Measurements from ENCODE around the gene DLG5.

Gene DLG5

DNA sequence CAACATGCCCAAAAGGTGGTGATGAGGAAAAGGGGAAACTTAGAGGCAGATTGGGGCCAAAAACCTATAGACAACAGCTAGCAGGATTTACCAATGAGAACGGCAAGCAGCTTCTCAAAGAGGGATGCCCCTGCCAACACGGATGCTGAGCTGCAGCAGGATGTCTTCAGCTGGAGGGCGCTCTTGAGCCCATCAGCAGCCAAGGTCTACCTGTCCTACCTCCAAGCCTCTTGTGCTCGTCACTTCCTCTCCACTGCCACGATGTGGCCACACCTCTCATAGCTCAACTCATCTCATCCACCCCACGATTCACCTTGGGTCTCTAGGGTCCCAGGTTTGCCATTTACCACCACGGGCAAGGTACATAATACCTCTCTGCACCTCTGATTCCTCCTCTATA lies 36.5 kb downstream of the DLG5 start:
- no peak for DNase-seq

DNA sequence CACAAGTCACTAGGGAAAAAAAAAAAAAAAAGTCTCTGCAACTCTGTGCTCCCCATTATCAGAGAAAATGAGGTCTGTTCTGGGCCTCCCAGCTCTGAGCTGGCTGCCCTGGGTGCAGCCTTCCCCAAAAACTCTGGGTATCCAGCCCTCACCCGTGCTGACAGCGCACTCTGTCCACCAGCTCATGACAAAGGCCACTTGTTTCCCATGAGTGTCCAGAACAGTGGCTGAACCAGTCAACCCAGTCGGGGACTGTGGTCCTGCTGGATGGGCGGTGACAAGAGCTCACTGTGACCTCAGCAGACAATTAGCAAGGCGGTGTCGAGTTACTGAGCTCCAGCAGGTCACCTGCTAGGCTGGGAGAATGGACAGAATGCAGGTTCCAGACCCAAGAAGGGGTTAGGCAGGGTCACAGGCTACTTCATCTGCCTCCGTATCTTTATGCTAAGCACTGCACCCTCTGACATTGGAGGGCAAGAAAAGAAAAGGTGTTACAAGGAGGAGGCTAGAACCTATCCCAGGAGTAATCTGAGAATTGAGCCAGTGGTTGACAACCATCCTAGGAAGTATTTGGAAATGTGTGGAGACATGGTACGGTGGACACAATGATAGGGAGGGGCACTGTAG lies 37.2 kb downstream of the DLG5 start:
- DNase-seq, result no peak

DNA sequence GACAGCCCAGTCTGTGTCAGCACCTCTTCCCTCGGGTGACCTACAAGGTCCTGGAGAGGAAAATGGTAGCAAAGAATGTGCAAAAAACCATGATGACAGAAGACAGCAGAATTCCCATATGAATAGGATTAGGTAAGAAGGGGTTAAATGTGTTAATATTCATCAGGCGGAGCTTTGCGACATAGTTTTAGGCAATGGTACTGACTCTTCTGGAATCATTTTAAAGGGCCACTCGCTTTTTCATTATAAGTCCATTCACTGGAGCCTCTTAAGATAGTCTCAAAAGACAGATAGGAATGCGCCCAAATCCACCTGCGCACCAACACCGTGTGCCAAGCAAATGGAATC lies 38.2 kb downstream of the DLG5 start:
- no peak for DNase-seq

DNA sequence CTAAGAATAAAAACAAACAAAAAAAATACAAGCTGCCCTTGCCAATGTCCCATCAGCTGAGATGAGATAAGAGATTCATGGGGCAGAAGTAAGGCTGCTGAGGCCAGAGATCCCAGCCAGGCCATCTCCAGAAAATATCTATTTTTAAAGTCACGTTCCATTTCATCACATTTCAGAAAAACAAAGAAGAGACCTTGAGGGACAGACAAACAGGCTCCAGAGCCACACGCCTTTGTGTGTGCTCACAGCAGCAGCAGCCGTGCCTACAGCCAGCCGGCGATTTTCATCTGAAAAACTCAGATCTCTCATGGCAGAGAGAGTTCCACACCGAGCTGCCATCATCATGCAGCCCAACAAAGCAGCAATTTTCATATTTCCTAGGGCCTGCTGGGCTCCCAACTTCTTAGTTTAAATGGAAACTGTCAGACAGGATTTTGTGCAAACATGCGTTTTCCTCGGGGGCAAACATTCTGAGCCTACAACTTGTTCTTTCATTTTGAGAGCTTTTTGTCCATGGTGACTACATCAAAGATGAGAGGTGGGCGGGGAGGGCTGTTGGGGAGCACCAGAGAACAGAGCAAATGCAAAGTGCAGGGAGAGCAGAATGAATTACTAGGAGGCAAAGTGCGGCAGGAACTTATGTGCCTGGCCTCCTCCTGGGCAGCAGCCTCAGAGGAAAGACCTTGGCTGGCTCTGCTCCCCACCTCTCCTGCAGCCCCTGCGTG lies 38.8 kb downstream of the DLG5 start:
- no peak for DNase-seq

DNA sequence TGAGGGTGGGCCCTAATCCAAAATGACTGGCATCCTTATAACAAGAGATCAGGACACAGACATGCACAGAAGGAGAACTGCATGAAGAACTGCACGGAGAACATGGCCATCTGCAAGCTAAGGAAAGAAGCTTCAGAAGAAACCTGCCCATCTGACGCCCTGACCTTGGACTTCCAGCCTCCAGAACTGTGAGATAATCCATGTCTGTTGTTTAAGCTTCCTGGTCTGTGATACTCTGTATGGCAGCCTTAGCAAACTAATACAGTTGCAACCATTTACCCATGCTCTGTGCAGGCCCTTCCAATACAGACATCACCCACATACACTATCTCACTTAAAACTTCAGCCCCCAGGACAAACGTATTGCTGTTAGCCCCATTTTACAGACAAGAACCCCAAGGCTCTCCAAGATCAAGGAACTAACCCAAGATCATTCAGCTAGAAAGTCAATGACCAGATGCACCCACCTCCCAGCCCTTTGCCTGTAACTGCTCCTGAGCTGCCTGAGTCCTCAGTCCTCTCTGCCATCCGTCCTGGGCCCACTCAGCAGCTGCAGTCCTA lies 39.7 kb downstream of the DLG5 start:
- no peak for DNase-seq

DNA sequence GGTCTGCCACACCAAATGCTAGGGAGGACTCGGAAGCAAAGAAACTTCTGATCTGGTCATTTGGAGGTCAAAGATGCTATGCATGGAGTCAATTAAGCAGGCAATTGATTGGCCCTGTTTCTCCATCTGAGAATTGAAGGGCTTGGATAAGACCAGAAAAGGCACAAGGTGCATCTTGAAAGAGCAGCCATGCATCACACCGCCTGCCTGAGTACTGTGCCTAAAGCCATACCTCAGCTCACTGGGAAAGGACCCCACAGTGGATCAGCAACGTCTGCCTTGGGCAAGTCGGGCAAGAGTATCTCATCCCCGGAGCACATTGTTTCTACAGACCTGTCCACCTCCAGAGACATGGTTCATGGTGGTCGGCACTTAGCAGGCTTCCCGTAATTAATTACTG lies 42.4 kb downstream of the DLG5 start:
- DNase-seq, result no peak

DNA sequence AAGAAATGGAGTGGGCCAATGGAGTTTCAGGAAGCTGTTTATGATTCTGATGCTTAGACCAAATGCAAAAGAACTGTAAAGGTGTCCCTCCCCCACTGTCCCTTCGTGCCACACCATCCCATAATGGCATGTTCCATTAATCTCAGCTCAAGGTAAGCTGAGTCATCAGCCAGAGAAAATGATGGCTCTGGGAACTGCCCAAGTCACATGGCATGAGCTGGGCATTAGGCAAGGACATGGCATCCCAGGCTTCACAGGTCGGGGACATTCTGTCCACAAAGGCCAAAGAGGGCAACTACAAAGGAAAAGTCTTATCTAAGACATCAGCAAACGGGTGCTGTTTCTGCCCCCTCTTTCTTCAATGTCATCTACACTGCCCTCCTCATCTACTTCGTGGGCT lies 44.9 kb downstream of the DLG5 start:
- no peak for DNase-seq

DNA sequence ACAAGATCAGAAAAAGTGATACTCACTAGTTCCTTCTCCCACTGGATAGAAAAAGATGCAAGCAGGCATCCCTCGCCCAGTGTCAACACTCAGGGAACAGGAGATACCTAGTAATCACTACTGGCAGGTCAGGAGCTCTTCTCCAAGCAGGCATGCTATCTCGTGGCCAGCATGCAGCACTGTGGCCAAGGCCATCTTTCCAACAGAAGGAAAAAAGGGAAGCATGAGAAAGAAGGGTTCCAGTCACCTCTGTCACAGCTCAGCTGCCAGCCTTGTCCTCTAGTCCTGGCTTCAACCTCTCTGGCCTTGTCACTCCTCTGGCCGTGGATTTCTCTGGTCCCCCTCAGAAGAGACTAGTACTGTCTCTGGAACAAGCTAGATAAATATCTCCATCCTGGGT lies 45.3 kb downstream of the DLG5 start:
- DNase-seq, result no peak

DNA sequence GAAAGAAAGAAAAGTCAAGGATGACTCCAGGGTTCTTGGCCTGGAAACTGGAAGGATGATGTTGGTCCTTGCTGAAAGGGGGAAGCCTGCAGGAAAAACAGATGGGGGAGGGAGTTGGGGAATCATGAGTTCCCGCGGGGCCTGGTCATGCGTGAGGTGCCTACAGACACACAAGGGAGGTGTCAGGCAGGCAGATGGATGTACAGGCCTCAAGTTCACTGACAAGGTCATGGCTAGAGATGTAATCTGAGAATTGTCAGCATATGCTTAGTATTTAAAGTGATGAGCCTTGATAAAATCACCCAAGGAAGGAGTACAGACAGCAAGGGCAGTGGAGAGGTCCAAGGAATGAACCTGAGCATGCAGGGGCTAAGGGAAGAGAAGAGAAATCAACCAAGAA lies 46.8 kb downstream of the DLG5 start:
- no peak for DNase-seq

DNA sequence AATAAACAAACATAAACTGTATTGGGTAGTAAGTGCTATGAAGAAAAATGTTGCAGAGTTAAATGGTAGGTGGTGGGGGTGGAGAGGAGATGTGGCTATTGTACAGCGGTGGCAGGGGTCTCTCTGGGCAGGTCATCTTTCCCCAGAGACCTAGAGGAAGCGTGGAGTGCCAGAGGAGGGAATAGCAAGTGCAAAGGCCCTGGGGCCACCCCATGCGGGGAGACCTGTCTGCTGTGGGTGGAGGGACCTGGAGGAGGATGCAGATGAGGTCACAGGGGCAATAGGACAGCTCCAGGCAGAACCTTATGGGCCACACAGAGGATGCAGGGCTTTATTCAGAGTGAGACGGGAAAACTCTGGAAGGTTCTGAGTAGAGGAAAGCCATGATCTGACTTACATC lies 47.5 kb downstream of the DLG5 start:
- no peak for DNase-seq

DNA sequence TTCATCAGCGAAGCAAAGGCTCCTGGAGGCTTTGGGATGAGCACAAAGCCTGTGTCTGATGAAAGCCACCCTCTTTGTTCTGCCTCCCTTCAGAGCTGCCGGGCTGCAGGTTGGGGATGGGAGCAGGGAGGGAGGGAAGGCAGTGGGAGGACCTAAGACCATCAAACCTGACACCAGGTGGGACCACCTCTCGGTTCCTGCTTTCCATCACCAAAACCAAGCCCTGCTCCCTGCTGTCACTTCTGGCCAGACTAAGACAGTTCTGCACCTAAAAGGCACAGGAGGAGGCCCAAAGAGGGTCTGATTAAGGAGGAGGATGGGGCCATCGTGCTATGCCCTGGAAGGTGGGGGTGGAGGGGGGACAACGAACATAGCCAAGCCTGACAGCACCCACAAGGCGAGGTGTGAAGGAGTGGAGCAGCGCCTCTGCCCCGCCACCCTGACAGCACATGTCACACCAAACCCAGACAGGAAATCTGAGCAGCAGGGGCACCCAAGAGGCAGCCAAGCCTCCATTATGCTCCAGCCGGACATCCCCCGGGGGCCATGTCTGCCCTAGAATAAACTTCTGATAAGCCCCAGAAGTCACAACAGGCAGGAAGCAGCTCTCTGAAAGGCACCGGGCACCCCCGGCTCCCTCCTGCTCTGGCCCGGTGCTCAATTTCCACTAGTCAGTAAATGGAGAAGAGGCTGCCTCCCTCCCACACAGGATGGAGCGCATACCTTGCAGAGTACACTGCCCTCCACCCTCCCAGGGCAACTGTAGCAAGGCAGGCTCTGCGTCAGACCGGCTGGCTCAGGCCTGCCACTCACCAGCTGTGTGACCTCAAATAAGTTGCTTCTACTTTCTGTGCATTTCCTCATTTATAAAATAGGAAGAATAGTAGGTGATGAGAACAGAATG lies 48.9 kb downstream of the DLG5 start:
- DNase-seq, result no peak

DNA sequence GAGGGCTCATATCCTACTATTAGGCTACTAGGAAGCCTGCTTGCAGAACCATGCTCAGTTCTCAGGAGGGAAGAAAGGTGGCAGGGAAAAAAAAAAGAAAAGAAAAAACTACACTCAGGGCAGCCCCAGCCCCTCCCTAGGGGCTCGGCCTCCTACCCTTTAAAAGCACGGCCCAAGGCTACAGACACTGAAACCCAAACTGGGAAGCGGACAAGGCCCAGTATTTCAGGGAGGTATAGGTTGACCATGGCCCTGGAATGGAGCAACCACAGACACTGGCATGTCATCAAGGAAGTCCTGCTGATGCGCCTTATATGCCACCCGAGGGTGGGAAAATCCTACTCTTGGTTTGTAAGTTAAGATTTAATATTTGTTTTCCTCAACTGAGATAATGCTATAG lies 50.8 kb downstream of the DLG5 start:
- no peak for DNase-seq

DNA sequence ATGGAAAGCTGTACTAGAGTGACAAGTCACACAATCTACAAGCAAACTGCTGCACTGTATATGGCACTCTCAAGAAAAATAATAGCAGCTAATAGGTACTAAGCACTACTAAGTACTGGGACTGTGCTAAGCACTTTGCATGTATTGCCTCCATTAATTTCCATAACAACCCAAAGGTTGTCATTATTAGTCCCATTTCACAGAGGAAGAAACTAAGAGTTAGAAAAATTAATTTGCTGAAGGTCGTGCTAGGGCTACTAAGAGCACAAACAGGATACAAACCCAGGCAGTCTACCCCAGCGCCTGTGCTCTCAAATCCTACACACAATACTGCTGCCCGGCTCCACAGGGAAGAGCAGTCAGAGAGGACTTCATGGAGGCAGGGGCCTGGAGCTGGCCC lies 51.7 kb downstream of the DLG5 start:
- DNase-seq, result no peak

DNA sequence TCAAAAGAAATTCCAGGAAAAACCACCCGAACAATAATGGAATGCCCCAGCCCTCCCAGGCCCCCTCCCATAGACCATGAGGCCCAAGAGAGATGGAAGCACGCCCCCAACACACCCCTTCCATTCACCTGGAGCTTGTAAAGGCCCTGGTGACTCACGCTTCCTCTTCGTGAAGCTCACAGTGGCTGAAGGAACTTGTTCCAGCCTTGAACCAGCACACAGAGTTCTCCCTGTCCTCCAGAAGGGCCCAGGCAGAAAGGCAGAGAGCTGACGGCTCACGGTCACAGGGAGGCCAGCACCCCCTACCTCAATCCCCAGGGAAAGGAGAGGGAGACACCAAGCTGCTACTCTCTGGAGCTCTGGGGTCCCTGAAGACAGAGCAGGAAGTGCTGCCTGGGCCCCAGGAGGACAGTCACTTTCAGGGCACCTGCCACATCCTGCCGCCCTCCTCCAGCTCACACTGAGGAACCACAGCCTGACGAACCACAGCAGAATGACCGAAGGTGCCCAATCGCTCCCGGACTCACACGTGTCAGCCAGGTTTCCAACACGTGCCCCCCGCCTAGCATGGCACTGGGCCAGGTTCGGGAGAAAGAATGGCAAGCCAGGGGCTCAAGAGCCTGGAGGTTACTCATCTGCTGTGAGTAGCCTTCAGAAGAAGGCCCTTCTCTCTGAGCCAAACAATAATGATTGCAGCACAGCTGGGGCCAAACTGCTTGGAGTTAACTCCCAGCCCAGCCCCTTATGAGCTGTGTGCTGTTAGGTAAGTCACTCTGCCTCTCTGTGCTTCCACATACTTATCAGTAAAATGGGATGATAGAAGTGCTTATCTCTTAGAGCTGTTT lies 52.8 kb downstream of the DLG5 start:
- no peak for DNase-seq

DNA sequence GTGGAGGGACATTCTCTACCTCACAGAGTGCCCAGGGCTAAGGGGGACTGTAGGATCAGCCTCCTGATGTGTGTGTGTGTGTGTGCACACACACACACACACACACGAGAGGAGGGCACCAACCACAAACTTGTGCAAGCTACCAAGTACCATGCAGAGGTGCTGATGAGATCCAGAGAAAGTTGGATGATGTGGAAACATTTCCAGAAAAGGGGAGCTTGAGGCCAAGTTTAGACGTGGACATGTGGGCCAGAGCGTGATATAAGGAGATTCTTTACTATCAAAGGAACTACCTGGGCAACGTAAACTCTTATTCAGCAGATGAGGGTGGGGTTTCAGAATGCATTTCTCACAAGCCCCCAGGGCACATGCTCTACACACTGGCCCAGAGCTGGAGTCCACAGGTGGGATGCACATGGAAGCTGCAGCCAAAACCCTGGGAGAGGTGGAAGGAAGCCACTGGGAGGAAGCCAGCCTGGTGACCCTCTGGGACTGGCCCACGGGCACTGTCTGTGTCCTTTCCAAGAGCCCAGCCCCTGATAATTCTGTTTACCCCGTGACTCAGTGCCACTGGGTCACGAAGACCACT lies 53.5 kb downstream of the DLG5 start:
- DNase-seq, result no peak

DNA sequence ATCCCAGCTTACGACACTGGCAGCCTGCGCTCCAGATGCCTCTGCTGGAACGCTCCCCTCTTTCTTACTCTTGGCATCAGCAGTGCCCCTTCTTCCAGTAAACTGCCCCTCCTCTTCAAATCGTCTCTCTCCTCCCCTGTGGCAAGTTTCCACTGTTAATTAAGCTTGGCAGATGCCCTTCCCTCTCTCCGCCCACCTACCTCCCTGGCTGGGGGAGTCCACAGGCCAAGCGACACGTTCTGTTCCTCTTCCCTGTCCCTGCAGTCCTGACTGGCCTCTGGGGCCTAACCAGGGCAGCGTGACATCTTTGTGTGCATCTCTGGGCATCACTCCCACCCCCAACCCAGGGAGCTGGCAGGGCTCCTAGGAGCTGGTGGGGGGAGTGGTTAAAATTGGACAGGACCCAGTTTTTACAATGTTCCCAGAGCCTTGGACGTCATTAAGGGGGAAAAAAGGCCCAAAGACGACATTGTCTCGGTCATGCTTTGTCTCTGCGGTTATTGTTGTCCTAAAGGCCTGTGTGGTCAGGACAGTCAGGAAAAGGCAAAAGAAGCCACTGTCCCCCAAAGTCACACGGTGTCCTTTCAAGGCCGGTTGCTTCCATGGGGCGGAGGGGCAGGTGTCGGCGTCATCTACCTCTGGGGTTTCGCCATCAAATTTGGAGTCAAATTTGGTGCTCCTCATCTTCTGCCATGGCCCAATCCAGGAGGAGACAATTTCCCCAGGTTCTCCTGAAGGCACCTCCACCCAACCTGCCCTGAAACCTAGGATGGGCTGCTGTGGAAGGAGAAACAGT lies 54.2 kb downstream of the DLG5 start:
- DNase-seq, result no peak

DNA sequence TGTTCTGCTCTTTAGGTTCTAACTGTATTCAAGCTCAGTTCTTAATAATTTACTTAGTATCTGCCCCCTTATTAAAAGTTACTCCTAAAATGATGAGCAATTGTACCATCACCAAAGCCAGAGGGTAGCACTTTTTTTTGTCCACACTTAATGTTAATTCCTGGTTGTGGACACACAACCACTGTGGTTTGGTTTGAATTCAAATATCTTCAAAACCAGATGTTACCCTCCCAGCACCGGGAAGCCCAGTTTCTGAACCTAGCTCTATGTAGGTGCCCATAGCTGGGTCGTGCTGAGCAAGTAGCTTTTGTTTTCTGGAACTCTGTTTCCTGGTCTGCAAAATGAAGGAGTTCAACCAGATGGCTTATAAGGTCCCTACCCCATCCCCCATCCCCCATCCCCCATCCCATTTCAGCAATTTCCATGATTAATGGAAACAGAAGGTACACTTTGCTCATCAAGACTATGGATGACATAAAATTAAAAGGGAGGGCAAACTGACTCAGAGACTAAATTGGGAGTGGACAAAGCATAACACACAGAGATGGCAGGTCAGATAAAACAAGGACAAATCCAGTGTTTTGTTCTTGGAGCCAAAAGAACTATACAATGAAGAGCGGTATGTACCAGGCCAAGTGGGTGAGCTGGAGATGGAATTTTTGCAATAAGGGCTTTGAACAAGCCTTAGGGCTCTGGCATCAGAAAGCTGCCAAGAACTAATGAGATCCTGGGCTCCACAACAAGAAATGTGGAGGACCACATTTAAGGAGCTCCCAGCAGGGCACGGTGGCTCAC lies 56.7 kb downstream of the DLG5 start:
- DNase-seq, result no peak

DNA sequence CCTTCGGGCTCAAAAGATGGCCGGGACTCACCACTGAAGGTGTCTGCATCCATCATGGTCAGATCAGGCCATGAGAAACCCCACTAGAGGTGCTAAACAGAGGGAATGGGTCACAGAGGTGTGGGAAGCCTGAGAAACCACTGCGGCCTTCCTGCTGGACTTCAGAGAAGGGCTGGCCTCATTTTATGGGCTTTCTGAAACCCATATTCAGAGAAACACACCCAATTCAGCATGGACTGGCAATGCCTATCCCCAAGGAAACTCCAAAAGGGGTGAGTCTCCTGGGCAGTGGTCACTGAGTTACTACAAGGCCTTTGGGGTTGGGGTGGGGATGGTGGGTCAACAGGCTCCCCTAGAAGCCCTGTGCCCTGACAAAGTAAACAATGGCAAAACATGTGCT lies 58.0 kb downstream of the DLG5 start:
- DNase-seq, result no peak

DNA sequence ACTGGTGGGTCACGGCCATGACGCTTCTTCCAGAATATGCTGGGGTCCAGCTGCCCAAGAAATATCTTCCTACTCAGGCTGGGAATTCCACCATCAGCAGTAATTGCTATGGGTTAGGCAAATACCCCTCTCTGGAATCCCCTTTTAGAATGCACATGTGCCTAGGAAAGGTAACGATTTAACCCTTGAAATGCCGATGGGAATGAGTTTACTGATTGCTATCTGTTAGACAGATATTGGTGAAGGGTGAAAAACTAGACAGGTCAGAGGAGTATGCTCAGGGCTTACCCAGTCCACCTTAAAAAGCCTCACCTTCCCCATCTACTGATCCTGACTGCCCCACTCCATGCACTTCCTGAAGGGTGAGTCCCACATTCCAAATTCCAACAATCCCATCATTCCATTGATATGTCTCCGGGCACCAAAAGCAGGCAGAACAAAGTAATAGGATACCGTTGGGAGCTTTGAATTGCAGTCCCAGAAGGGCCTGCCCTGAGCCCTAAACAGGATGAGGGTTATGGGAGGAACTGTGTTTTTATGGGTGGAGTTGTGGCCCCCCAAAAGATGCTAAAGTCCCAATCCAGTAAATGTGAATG lies 59.3 kb downstream of the DLG5 start:
- DNase-seq, result no peak

DNA sequence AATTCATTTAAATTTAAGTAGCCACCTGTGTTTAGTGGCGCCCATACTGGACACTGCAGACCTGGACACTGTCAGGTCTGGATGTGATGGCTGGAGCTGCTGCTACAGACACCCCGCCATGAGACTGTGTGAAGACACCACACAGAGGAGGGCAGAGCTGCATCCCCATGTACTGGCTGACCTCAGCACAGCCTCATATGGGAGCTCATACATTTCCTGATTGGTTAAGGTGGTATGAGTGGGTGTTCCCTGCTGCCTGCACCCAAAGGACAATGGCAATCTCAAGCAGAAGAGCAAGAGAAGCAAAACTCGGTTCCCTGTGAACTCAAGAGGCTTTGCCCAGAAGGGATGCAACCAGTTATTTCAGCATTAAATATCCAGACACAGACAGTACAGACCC lies 60.0 kb downstream of the DLG5 start:
- DNase-seq, result no peak
